ENCODE results near the gene MICAL3. TPM values are rescaled to one million over a fixed set of nuclear protein-coding genes. Genes with fewer than 3 reads are reported as not detected.

MICAL3 gene
- total and polyA plus RNA-seq, 2 of the 8 experiments (the other 6 are each of a cell fraction or from before 2014, with no cell fraction given), result 8.3 to 41.8 TPM

GRCh38 chr22:17950651-17951214, 73.6 kb downstream of the MICAL3 start:
- Histone ChIP-seq H2BK5ac (ENCODE audit: low read depth, low read length) (no peak overlapping the region), H4K5ac (ENCODE audit: insufficient read length, low read depth, low read length) (no peak overlapping the region), H3K9ac (replicated peaks in 1 of 4; ENCODE audit: extremely low read depth in 1 of 4, low read depth in 3 of 4, low read length in 3 of 4) (no peak overlapping the region), H3K27me3 (replicated peaks in 1 of 4; ENCODE audit: control insufficient read depth in 3 of 4, extremely low read depth in 1 of 4, insufficient read depth in 3 of 4, low read length in 3 of 4) (no peaks in the 10 kb centered on the region), H2AFZ (ENCODE audit: low read length) (no peak overlapping the region), H2BK15ac (ENCODE audit: low read length) (no peak overlapping the region), H3K4me1 (replicated peaks in 1 of 4; ENCODE audit: control insufficient read depth in 3 of 4, insufficient read depth in 4 of 4, low read length in 3 of 4) (peaks cover 1 to 11% (median 5%) of the 10 kb centered on the region in 4 experiments; a peak in 5 of 7 replicates), H3K79me2 (ENCODE audit: control insufficient read depth in 1 of 2, insufficient read depth in 2 of 2, low read length in 2 of 2) (peaks cover 0 to 56% of the 10 kb centered on the region in 2 experiments; a peak in 1 of 4 replicates), H3K23ac (ENCODE audit: insufficient read length) (no peak overlapping the region), H3K36me3 (ENCODE audit: control insufficient read depth in 2 of 4, insufficient read depth in 4 of 4, low read length in 3 of 4) (no peaks in the 10 kb centered on the region), H2BK20ac (ENCODE audit: low read length) (no peak overlapping the region), H3K79me1 (ENCODE audit: low read depth, low read length) (peaks cover 17% of the 10 kb centered on the region), H4K20me1 (replicated peaks in 1 of 2; ENCODE audit: control insufficient read depth in 1 of 2, insufficient read depth in 2 of 2, low read length in 2 of 2) (peaks cover 0 to 14% of the 10 kb centered on the region in 2 experiments), H3K27ac (ENCODE audit: low read depth, low read length) (no peak overlapping the region), H3K18ac (ENCODE audit: extremely low read depth, low read length) (no peak overlapping the region), H2BK12ac (ENCODE audit: low read depth, low read length) (no peak overlapping the region), H4K8ac (ENCODE audit: extremely low read depth, insufficient read depth, low read length) (no peak overlapping the region), H3K14ac (ENCODE audit: insufficient read length) (no peak overlapping the region), H3K4ac (replicated peaks; ENCODE audit: insufficient read length, low read depth, low read length) (no peak overlapping the region), H3K56ac (replicated peaks; ENCODE audit: insufficient read length, low read depth, low read length) (no peak overlapping the region), H3K9me3 (ENCODE audit: insufficient read depth in 2 of 2, low read depth in 1 of 2, low read length in 1 of 2) (no peaks in the 10 kb centered on the region), H3K4me3 (ENCODE audit: extremely low read depth in 1 of 4, insufficient read depth in 2 of 4, low read depth in 3 of 4, low read length in 4 of 4) (no peak overlapping the region), H3K4me2 (ENCODE audit: insufficient read depth in 1 of 2, low read depth in 2 of 2, low read length in 2 of 2) (no peak overlapping the region), H3K23me2 (ENCODE audit: low read depth, low read length) (no peaks in the 10 kb centered on the region), H2AK5ac (ENCODE audit: low read depth, low read length) (no peak overlapping the region), H4K91ac (replicated peaks; ENCODE audit: insufficient read length, low read length) (no peak overlapping the region), H2BK120ac (replicated peaks; ENCODE audit: low read depth, low read length) (no peak overlapping the region)
- 89% methylated on average over 10 of the region's 10 CpGs; no CpG with 5 or more reads in 1 of the 2 experiments for whole genome bisulfite sequencing, 2 experiments (ENCODE audit: extremely low coverage in 1 of 2, insufficient coverage in 1 of 2, insufficient read length in 1 of 2, insufficient replicate concordance in 2 of 2, low coverage in 1 of 2, low lambda C conversion rate in 2 of 2, missing lambda C conversion rate in 1 of 2)
- ChIA-PET POLR2A (ENCODE audit: partially characterized antibody) (no interaction called here), CTCF (ENCODE audit: partially characterized antibody) (interaction anchor here (0.6 to 1.3 kb wide), 3 partner anchors 32 to 449 kb away, joined by 3 to 4 read pairs (median 4); no protein-coding TSS in a partner anchor)
- FAIRE-seq, result no peak
- no peak for DNase-seq (ENCODE audit: low read depth in 1 of 2, low spot score in 2 of 2)
